Cerebellar cortex (tissue), 1 donor: ENCODE results near the gene NFE2.
"Not testable (repeated sequence)": the region's sequence is repeated elsewhere in the genome, so short reads cannot be mapped to it uniquely, and the experiment has no call there.

Experiments used
- DNase-seq: peaks from one replicate; pipeline ENCODE4 v3.0.0-alpha.2; 2015; ENCODE audit warnings: low spot score

The NFE2 gene

GRCh38 chr12:54306925-54307741 is 6.3 kb upstream of the NFE2 start:
- DNase-seq = no peak

- no peak for DNase-seq
Measured at GRCh38 chr12:54304187-54304810, 3.5 kb upstream of the NFE2 start.

GRCh38 chr12:54303640-54304039 is 2.8 kb upstream of the NFE2 start:
- no peak for DNase-seq

GRCh38 chr12:54301428-54302048 is 723 bp upstream of the NFE2 start:
- no peak for DNase-seq

GRCh38 chr12:54300225-54300731 is 537 bp downstream of the NFE2 start:
- no peak for DNase-seq

- no peak for DNase-seq
Measured at GRCh38 chr12:54299515-54300224, 1.1 kb downstream of the NFE2 start.

GRCh38 chr12:54298904-54299303 is 1.9 kb downstream of the NFE2 start:
- no peak for DNase-seq

- DNase-seq = no peak
Measured at GRCh38 chr12:54296393-54297099, 4.3 kb downstream of the NFE2 start.

- DNase-seq = no peak
Measured at GRCh38 chr12:54294953-54295566, 5.8 kb downstream of the NFE2 start.

GRCh38 chr12:54294152-54294952 is 6.5 kb downstream of the NFE2 start:
- DNase-seq = no peak

- no peak for DNase-seq
Measured at GRCh38 chr12:54292931-54293241, 7.9 kb downstream of the NFE2 start.

- no peak for DNase-seq
Measured at GRCh38 chr12:54292083-54292930, 8.5 kb downstream of the NFE2 start.

- DNase-seq = peak; percentile 83
Measured at GRCh38 chr12:54287261-54288157, 13.3 kb downstream of the NFE2 start.

- DNase-seq = no peak
Measured at GRCh38 chr12:54286042-54287030, 14.5 kb downstream of the NFE2 start.

GRCh38 chr12:54285150-54286041 is 15.4 kb downstream of the NFE2 start:
- no peak for DNase-seq

- not testable (repeated sequence) for DNase-seq
Measured at GRCh38 chr12:54284070-54284780, 16.6 kb downstream of the NFE2 start.
